ENCODE data around the gene BRD3.

Gene BRD3

GRCh38 chr9:134039386-134040175 is 28.2 kb downstream of the BRD3 start:
- no peak for DNase-seq (ENCODE audit: low read depth)

GRCh38 chr9:134037641-134038040 is 30.2 kb downstream of the BRD3 start:
- no peak for DNase-seq (ENCODE audit: low read depth)

- DNase-seq (ENCODE audit: low read depth): no peak
These were observed 31.7 kb downstream of the BRD3 start for GRCh38 chr9:134036130-134036529.

GRCh38 chr9:134035041-134036039 is 32.5 kb downstream of the BRD3 start:
- DNase-seq (ENCODE audit: low read depth): no peak

GRCh38 chr9:134034215-134035040 is 33.4 kb downstream of the BRD3 start:
- no peak for DNase-seq (ENCODE audit: low read depth)

GRCh38 chr9:134033516-134034214 is 34.2 kb downstream of the BRD3 start:
- DNase-seq (ENCODE audit: low read depth): no peak

GRCh38 chr9:134032456-134033222 is 35.2 kb downstream of the BRD3 start:
- DNase-seq (ENCODE audit: low read depth): no peak

- DNase-seq (ENCODE audit: low read depth): no peak
These were observed 36.0 kb downstream of the BRD3 start for GRCh38 chr9:134031783-134032182.

GRCh38 chr9:134030821-134031470 is 36.9 kb downstream of the BRD3 start:
- no peak for DNase-seq (ENCODE audit: low read depth)

GRCh38 chr9:134029248-134030226 is 38.3 kb downstream of the BRD3 start:
- no peak for DNase-seq (ENCODE audit: low read depth)

GRCh38 chr9:134028575-134029247 is 39.1 kb downstream of the BRD3 start:
- DNase-seq (ENCODE audit: low read depth): no peak

GRCh38 chr9:134028076-134028475 is 39.8 kb downstream of the BRD3 start:
- DNase-seq (ENCODE audit: low read depth): no peak

GRCh38 chr9:134027561-134027960 is 40.3 kb downstream of the BRD3 start:
- DNase-seq (ENCODE audit: low read depth): no peak

GRCh38 chr9:134026981-134027380 is 40.8 kb downstream of the BRD3 start:
- DNase-seq (ENCODE audit: low read depth): no peak

- no peak for DNase-seq (ENCODE audit: low read depth)
These were observed 41.2 kb downstream of the BRD3 start for GRCh38 chr9:134026581-134026980.

GRCh38 chr9:134025606-134026541 is 42.0 kb downstream of the BRD3 start:
- peak; percentile 8 for DNase-seq (ENCODE audit: low read depth)
